NCI-H2107 treated with DMSO at 0.1 percent for 48 hours (cell line): ENCODE data around the gene IMPDH2.
A peak's percentile ranks its signal among the peaks of the same experiment; 100 is the strongest.

Experiments used
- DNase-seq: peaks from one replicate; lab custom pipeline; 2025; ENCODE audit not compliant: unreplicated experiment; lab: John Stamatoyannopoulos, UW

Gene IMPDH2

DNA sequence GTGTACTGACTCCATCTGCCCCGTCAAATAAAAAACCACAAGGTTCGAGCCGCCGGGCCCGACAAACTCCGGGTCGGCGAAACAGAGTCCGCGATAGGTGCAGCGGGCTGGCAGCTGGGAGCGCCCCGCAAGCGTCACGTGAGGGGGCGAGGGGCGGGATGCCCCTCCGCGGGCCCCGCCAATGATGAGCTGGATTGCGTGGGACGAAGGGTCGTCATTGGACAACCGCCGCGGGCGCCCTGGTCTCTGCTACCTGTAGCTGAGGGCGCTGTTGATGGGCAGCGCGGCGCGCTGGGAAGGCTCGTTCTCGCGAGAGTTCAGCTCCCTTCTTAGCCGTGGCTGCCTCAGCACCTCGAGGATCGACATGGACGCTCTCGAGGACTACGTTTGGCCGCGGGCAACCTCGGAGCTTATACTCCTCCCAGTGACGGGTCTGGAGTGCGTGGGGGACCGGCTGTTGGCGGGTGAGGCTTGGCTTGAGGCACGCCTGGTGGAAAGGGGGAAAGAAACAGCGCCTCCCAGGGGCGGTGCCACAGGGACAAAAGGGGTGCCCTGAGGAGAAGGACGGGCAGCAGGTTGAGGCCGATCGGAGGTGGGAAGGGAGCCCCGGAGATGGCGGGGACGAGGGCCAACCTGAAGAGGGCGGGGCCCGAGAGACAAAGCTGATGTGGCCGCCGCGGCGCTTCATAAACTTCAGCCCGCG lies 22.0 kb downstream of the IMPDH2 start, which contains the start of gene WDR6:
Gene WDR6 (plus strand): TSS at position 324 of the 703 bp plus-strand sequence. CDS start 41 bp downstream, at position 365.
- DNase-seq = peak; percentile 68

DNA sequence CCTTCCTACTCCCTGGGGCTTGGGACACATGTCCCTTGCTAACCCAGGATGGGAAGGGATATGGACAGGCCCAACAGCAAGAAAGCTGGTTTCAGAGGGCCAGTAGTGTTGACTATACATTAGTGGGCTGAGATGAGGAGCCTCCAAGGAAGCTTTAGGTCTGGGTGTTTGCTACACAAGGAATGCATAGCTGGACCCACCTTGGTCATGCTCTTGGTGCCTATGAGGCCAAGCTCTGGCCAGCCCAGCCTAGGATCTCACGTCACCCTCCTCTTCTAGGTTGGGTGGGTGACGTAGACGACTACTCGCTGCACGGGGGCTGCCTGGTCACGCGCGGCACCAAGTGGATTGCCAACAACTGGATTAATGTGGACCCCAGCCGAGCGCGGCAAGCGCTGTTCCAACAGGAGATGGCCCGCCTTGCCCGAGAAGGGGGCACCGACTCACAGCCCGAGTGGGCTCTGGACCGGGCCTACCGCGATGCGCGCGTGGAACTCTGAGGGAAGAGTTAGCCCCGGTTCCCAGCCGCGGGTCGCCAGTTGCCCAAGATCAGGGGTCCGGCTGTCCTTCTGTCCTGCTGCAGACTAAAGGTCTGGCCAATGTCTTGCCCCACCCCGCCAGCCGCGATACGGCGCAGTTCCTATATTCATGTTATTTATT lies 22.7 kb downstream of the IMPDH2 start:
- DNase-seq = no peak

DNA sequence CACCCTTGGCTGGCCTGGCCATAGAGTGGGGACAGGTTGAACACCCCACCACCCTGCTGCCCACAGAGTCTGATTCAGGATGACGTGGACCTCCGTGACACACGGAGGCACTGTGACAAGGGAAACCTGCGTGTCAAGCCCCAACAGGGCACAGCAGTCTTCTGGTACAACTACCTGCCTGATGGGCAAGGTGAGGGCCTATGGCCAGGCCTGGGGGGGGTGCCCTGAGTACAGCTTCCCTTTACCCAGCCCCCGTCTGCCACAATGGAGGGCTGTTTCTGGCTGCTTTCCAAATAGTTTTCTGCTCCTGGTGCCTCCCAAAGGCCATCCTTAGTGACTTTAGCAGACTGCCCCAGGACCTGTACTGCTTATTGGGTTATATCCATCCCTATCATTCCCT lies 23.2 kb downstream of the IMPDH2 start:
- no peak for DNase-seq

DNA sequence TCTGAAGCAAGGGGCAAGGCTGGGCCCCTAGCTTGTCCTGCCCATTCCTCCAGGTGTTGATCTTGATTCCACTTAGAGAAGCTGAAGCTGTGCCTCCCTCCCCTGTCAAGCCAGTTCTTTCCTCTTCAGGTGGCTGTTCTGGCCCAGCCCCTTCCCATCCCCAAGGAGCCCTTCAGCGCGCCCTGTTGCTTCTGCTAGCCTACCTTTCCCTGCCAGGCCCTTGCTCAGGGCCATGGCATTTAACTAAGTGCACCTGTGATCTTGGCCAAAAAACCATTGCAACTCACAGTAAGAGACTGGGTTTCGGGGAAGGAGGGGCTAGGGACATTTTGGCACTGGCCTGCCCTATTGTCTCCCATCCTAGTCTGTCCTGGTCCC lies 23.9 kb downstream of the IMPDH2 start:
- DNase-seq = no peak

DNA sequence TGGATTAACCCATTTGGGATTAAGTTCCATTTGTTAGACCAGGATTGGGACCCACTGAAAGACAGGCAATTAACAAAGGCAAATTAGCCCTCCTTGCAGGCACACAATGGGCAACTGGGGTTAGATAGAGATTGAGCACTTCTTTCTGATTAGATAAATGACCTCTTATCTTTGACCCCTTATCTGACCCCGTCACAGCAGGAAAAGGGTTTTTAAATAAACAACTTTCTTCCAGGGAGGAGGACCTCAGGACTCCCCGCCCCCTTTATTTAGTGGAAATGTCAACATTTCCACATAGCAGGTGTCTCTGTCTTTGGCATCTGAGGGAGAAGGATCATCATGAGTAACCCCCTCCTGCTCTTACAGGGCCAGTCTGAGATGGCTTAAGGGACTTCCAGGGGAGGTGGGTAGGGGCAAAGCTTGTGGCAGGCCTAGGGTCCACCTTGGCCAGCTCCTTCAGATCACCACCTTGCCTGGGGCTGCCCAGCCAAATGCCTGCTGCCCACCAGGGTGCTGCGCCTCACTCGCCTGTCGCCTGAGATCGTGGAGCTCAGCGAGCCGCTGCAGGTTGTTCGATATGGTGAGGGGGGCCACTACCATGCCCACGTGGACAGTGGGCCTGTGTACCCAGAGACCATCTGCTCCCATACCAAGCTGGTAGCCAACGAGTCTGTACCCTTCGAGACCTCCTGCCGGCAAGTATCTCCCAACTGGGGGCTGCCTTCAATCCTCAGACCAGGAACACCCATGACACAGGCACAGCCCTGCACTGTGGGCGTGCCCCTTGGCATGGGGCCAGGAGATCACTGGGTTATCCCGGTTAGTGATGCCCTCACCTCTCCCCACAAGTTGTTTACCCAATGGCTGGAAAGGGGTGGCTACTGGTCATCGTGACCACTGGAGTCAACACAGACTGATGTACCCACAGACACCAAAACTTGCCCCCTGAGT lies 24.6 kb downstream of the IMPDH2 start:
- no peak for DNase-seq

DNA sequence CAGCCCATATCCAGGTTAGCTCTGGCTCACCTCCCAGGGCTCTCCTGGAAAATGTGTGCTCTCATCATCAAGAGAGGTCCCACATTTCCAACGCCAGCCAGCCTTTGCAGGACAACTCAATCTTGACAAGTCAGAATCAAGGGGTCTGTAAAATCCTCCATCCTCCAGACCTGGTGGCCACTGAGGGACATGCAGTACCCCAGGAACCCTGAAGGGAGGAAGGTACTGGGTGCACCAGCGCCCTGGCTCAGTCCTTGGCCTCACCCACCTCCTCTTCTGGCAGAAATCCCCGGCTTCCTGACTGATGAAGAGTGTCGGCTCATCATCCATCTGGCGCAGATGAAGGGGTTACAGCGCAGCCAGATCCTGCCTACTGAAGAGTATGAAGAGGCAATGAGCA lies 28.0 kb downstream of the IMPDH2 start:
- DNase-seq = no peak

DNA sequence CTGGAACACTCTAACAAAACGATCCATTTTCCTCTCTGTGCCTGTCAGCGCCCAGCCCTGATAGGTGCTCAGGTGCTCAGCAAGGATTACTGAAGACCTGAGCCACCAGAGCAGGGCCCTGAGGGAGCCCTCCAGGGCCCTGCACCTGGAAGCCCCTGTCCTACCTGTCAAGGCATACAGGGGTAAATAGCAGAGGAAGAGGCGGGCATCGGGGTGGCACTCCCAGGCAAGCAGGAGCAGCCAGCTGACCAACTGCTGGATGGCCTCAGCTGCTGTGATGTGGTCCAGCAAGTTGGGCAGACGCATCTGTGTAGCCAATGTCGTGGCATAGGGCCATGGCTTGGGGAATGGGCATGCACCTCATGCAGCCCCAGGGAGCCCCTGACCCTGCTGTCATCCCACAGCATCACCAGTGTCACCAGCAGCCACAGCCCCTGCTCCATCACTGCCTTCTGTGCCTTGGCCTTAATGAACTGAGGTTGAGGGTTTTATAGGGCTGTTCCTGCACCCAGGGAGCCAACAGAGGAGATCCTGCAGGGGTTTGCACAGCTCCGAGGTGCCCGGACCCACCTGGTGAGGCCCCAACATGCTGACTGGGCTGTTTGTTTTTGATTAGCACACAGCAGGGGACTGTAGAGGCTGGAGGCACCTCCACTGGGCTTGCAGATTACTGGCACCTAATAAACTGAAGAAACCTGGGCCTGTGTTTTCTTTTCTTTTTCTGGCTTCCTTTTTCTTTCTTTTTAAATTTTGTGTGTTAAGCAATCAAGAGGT lies 29.9 kb downstream of the IMPDH2 start:
- no peak for DNase-seq

DNA sequence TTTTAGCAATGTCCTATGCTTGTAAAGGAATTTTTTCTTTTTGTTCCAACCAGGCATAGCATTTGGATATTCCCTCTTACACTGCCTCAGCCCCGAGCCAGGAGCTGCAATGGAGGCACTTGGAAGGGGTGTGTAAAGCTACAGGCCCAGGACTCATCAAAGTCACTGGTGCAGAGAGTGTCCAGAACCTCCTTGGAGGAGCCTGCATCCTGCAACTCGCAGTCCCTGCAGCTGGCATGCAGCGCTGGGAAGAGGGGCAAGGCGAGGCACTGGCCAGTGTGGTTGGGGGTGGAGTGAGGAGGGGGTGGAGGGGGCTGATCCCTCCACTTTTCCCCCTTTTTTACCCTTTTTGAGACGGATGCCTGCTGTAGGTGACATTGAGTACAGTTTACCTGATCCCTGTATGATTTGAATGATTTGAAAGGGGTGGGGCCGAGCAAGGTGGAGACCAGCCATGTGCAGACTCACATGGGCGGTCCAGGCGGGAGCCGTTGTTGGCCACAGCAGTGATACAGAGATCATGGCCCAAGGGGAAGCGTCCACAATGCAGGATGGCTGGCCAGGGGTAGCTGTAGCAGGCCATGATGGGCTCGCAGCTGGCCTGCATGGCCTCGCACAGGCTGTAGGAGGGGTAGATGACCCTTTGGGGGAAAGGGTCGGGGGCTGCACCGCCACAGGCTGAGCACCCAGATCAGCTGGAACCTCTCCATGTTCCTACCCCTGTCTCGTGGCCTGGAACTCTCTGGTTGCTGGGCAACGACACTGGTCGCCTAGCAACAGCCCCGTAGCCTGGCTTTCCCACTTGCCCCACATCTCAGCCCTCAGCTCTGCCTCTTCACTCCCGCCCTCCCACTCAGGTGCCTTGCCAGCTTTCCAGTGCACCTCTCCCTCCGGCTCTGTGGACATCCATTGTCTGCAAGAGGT lies 31.2 kb downstream of the IMPDH2 start:
- DNase-seq = peak; percentile 34

DNA sequence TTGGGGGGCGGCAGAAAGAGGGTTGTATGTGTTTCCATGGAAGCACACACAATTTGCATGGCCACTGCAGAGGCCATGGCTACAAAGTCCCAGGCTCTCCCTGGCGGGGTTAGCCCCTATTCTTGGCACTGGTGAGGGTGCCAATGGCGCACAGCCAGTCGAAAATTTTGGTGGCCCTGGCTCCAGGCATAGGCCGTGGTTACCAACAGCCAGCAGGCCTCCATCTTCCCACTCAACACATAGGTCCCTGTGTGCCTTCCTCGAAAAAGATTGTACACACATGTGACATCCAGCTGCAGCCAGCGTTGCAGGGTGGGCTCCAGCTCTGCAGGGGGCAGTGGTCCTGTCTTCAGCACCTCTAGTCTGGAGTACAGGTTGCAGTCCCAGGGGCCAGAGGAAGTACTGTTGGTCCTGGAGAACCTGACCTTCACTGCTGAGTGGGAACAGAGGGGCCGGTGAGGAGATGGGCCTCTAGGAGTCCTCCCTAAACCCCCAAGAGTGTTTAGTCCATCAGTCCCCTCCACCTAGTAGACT lies 32.0 kb downstream of the IMPDH2 start:
- DNase-seq = no peak

DNA sequence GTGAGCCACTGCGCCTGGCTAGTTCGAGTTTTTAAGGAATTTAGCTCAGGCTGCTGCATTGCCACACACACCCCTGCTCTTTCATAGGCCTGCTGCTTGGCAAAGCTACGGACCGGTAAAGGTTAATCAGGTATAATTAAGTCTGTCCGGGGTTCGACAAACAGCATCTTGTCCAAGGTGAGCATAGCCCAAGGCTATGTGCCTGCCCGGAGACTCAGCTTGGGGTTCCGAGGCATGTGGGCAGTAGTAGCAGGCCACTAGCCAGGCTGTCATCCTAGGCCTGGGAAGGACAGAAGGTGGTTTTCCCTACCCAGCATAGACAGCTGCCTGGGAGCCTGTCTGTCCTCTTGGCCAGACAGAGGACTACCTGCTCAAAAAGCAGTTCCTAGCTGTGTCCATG lies 32.6 kb downstream of the IMPDH2 start:
- no peak for DNase-seq

DNA sequence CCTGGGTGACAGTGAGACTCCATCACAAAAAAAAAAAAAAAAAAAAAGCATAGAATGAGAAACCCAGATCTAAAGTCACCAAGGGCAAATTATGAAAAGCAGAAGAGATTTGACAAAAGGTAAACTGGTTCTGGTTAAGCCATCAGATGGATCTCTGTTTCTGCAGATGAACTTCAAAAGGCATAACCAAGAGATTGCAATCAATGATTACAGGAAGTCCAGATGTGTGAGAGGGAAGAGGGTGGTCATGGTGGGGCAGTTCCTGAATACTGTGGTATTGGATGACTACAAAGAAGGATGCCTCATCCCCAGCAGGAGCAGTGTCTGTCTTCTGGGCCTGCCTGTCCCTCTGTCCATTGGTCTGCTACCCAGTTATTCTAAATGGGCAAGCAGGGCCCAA lies 35.4 kb downstream of the IMPDH2 start:
- no peak for DNase-seq

DNA sequence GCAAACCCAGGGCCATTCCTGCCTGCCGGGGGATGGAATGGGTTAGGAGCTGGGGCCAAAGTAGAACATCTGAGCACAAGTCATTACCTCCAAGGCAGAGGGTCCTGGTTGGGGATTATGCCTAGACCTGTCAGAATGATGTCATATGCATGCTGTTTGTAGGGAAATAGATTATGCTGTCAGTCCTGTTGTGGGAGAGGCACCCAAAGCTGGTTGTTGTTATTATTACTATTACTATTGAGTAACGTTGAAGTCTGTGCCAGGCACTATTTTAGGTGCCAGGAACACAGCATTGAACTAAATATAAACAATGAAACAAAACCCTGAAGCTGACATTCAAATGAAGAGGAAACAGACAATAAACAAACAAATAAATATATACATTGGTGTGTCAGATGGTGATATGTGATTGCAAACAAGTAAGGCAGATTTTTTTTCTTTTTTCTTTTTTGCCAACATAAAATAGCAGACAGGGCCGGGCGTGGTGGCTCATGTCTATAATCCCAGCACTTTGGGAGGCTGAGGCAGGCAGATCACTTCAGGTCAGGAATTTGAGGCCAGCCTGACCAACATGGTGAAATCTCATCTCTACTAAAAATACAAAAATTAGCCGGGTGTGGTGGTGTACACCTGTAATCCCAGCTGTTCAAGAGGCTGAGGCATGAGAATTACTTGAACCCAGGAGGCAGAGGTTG lies 37.2 kb downstream of the IMPDH2 start:
- DNase-seq = no peak

DNA sequence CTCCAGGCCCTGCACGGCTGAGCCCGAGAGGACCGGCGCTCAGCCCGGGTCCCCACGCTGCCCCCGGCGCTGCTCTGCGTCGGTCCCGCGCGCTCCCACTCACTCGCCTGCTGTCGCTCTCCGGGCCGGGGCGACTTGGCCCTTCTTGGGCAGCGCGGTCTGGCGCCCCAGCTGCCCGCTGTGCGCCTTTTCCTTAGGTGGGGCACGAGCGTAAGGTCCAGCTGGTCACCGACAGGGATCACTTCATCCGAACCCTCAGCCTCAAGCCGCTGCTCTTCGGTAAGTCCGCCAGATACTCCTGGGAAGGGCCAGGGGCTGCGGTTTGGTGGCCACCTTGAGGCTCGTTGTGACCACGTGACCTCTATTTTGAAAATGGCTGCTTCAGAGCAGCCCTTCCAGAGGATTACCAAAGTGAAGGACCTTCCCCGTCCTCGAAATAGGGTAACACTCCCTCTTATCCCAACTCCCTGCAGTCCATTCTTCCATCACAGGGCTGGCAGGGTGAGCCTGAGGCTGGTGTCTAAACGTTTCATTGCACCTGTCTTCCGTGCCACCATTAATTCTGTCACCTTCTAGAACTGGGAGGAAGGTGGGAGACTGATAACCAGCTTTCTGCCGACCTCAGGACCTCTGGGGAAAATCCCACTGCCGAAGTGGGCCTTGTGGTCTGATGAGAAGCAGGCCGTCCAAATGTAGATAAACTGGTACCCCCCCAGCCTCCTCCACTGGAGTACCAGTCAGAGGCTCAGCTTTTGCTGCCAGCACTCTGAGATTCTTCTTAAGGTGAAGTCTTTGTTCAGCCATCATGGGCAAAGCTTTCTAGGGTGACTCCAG lies 38.3 kb downstream of the IMPDH2 start:
- no peak for DNase-seq

DNA sequence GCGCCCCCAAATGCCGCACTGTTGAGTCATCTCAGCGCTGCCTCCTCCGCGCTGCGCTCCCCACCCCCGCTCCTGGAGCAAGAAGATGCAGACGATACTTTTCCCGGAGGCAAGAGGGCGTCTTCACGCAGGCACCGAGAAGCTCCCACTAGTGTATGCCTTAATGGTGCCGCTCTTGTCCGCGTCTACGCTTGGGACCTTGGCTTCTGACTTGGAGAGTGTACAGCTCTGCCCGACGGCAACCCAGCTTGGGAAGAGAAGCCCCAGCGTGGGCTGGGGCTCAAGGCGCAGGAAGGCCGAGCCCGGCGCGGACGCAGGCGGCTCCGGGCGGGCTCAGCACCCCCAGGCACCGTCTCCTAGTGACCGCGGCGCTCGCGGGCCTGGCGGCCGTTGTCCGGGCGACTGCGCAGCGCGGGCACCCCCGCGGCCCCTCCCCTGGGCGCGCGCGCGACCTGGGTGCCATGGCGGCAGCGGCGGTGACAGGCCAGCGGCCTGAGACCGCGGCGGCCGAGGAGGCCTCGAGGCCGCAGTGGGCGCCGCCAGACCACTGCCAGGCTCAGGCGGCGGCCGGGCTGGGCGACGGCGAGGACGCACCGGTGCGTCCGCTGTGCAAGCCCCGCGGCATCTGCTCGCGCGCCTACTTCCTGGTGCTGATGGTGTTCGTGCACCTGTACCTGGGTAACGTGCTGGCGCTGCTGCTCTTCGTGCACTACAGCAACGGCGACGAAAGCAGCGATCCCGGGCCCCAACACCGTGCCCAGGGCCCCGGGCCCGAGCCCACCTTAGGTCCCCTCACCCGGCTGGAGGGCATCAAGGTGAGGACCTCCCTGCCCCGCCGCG lies 39.2 kb downstream of the IMPDH2 start, which contains the start of gene P4HTM:
Gene P4HTM (plus strand): TSS at position 446 of the 840 bp plus-strand sequence. CDS start 16 bp downstream, at position 462.
- peak; percentile 26 for DNase-seq

DNA sequence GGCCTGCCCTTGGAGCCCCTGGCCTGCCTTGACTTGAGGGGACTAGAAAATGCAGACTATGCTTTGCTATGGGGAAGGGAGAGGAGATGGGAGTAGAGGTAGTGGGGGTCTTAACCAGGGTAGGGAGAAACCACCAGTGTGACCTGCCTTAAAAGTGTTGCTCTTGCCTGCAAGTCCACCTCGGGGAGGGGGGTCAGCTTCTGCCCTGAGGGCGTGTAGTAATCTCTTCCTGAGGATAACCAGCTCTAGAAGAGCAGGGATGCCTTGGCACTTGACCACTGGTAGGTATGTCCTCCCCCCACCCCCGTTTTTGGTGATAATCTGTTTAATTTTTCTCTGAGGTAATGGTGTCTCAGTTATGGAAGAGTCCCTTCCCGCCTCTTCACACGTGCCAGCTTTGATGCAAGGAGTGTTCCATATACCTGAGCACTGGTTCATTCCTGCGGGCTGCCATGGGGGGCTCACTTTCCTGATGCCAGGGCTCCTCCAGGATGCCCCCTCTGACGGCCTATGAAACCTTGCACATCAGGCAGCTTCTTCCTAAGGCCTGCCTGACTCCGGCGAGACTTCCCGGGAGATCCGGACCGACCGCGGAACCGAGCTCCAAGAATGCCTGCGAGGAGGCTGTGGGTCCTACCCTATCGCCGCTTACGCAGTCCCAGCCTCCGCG lies 39.9 kb downstream of the IMPDH2 start:
- DNase-seq = no peak

DNA sequence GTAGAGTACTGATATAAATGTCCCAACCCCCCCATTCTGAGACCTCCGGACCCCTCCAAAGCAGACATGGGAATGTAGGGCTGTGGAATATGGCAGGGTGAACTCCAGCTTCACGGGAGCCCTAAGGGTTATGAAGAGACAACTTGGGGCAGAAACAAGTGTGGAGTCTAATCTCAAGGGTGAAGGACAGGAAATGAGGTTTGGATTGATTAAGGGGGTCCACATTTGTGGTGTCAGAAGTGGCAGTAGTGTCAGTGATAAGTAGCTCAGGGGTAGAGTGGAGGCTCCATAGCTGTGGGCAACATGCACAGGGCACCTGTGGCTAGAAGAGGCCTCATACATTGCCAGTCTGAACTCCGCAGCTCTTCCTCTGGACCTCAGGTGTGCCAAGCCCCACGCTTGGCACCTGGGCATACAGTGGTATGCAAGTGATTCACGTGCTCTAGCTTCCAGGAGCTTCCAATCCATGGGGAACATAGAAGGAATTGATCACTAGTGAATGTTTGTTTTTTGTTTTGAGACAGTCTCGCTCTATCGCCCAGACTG lies 43.3 kb downstream of the IMPDH2 start:
- no peak for DNase-seq
